Vagina (tissue), 2 donors: Measurements from ENCODE around the gene IL22RA1.

Experiments
- CTCF ChIP-seq, 3 experiments: fragments of 450-650 bp in 2 of 3; fragments of 200-600 bp in 1 of 3; sonication (generic) in 1 of 3; IDR thresholded peaks; one replicate each; pipeline ENCODE4 v1.5.1; 2017 to 2019; ENCODE audit warnings: antibody characterized with exemption in 3 of 3, mild to moderate bottlenecking in 2 of 3, moderate library complexity in 2 of 3
- POLR2A ChIP-seq, 2 donors: fragments of 450-650 bp; IDR thresholded peaks; one replicate each; pipeline ENCODE4 v1.6.1; 2017; ENCODE audit warnings: antibody characterized with exemption in 2 of 2, mild to moderate bottlenecking in 2 of 2, moderate library complexity in 2 of 2
- POLR2AphosphoS5 ChIP-seq, 2 donors: sonication (generic); formaldehyde crosslinking; IDR thresholded peaks; one replicate each; pipeline ENCODE4 v1.9.0; 2017; ENCODE audit warnings: antibody characterized with exemption in 2 of 2, mild to moderate bottlenecking in 2 of 2, low read depth in 1 of 2; ENCODE audit not compliant: insufficient read depth in 1 of 2

- TF ChIP-seq CTCF (IDR thresholded peaks at IDR 0.05) (no peak), POLR2A (IDR thresholded peaks at IDR 0.05) (no peak), POLR2AphosphoS5 (IDR thresholded peaks at IDR 0.05; ENCODE audit: insufficient read depth in 1 of 2, low read depth in 1 of 2) (no peak)
These were observed 5.9 kb downstream of the IL22RA1 start for GRCh38 chr1:24136956-24137539.
